Stimulated activated CD4-positive, alpha-beta T cell treated with anti-CD3 and anti-CD28 coated beads, Interleukin-2, amount 100 ng/mL, for 48 hours (primary cell): ENCODE data around the gene GOLT1B.
"Not testable (repeated sequence)": the region's sequence is repeated elsewhere in the genome, so short reads cannot be mapped to it uniquely, and the experiment has no call there.

ENCODE experiments used
- DNase-seq, 2 donors: peaks; one replicate each; pipeline ENCODE4 v3.0.0-alpha.2; 2020

The GOLT1B gene

GRCh38 chr12:21501258-21502163 lies at the start of gene GOLT1B, which contains the start of gene RECQL:
GOLT1B (plus strand) TSS chr12:21501789; CDS start chr12:21501924, 135 bp downstream.
RECQL (minus strand) TSS chr12:21501635; CDS start chr12:21499570, 2,065 bp downstream.
- DNase-seq = peak; percentile 75 to 80

GRCh38 chr12:21453312-21453852 lies 48.2 kb upstream of the GOLT1B start:
- DNase-seq = no peak

GRCh38 chr12:21456291-21456780 lies 45.3 kb upstream of the GOLT1B start:
- peak; percentile 11 to 35 for DNase-seq

- DNase-seq = no peak
Measured at GRCh38 chr12:21459474-21459873, 42.1 kb upstream of the GOLT1B start.

GRCh38 chr12:21467334-21467733 lies 34.3 kb upstream of the GOLT1B start:
- DNase-seq = not testable (repeated sequence)

- no peak for DNase-seq
Measured at GRCh38 chr12:21471294-21471693, 30.3 kb upstream of the GOLT1B start.

- no peak for DNase-seq
Measured at GRCh38 chr12:21472197-21472823, 29.3 kb upstream of the GOLT1B start.

- no peak for DNase-seq
Measured at GRCh38 chr12:21475552-21475951, 26.0 kb upstream of the GOLT1B start.

GRCh38 chr12:21476949-21477348 lies 24.6 kb upstream of the GOLT1B start:
- no peak for DNase-seq

GRCh38 chr12:21478756-21479455 lies 22.7 kb upstream of the GOLT1B start:
- no peak for DNase-seq

GRCh38 chr12:21483531-21483930 lies 18.1 kb upstream of the GOLT1B start:
- no peak for DNase-seq

GRCh38 chr12:21485998-21486397 lies 15.6 kb upstream of the GOLT1B start:
- no peak for DNase-seq

- DNase-seq = no peak
Measured at GRCh38 chr12:21499765-21500164, 1.8 kb upstream of the GOLT1B start.

GRCh38 chr12:21500786-21501257 lies 767 bp upstream of the GOLT1B start:
- DNase-seq = no peak

GRCh38 chr12:21502164-21502496 lies 541 bp downstream of the GOLT1B start:
- peak; percentile 17 to 25 for DNase-seq

- no peak for DNase-seq
Measured at GRCh38 chr12:21502872-21503271, 1.3 kb downstream of the GOLT1B start.

- no peak for DNase-seq
Measured at GRCh38 chr12:21505888-21506287, 4.3 kb downstream of the GOLT1B start.

- DNase-seq = no peak
Measured at GRCh38 chr12:21507849-21508248, 6.3 kb downstream of the GOLT1B start.

- DNase-seq = no peak
Measured at GRCh38 chr12:21509768-21510167, 8.2 kb downstream of the GOLT1B start.

- no peak for DNase-seq
Measured at GRCh38 chr12:21516281-21516680, 14.7 kb downstream of the GOLT1B start.

- DNase-seq = no peak
Measured at GRCh38 chr12:21518451-21518850, 16.9 kb downstream of the GOLT1B start.

- DNase-seq = no peak
Measured at GRCh38 chr12:21521541-21521940, 20.0 kb downstream of the GOLT1B start.

GRCh38 chr12:21523148-21523547 lies 21.6 kb downstream of the GOLT1B start:
- no peak for DNase-seq
